Smooth muscle cell (in vitro differentiated cells): ENCODE measurements around the gene TBC1D2B. TPM values are rescaled to one million over a fixed set of nuclear protein-coding genes. Genes with fewer than 3 reads are reported as not detected.

Experiments used
- DNase-seq: peaks from one replicate; lab custom pipeline; 2025; ENCODE audit not compliant: unreplicated experiment; lab: John Stamatoyannopoulos, UW
- H2AFZ ChIP-seq: fragments of 200-600 bp; sonication (generic); 2 replicates; pipeline ENCODE4 v1.6.0; 2016; ENCODE audit warnings: antibody characterized with exemption, low read depth, mild to moderate bottlenecking
- H3F3A ChIP-seq: fragments of 200-600 bp; sonication (generic); 2 replicates; pipeline ENCODE4 v1.6.0; 2017; ENCODE audit warnings: antibody characterized with exemption, low read depth
- H3K27ac ChIP-seq: fragments of 200-600 bp; sonication (generic); 2 replicates; pipeline ENCODE4 v1.5.1; 2016; ENCODE audit warnings: low read depth, mild to moderate bottlenecking
- H3K27me3 ChIP-seq: fragments of 200-600 bp; sonication (generic); 2 replicates; pipeline ENCODE4 v1.6.1; 2016; ENCODE audit warnings: low read depth, mild to moderate bottlenecking
- H3K36me3 ChIP-seq: fragments of 200-600 bp; sonication (generic); 2 replicates; pipeline ENCODE4 v1.5.1; 2016; ENCODE audit warnings: low read depth
- H3K4me1 ChIP-seq: fragments of 200-600 bp; sonication (generic); 2 replicates; pipeline ENCODE4 v1.5.1; 2016; ENCODE audit warnings: low read depth
- H3K4me2 ChIP-seq: fragments of 200-600 bp; sonication (generic); 2 replicates; pipeline ENCODE4 v1.6.0; 2016; ENCODE audit warnings: mild to moderate bottlenecking
- H3K4me3 ChIP-seq: fragments of 200-600 bp; sonication (generic); 2 replicates; pipeline ENCODE4 v1.5.1; 2016; ENCODE audit warnings: mild to moderate bottlenecking
- H3K79me2 ChIP-seq: fragments of 200-600 bp; sonication (generic); 2 replicates; pipeline ENCODE4 v1.6.0; 2016; ENCODE audit warnings: low read depth, mild to moderate bottlenecking
- H3K9ac ChIP-seq: fragments of 200-600 bp; sonication (generic); 2 replicates; pipeline ENCODE4 v1.6.0; 2016; ENCODE audit warnings: low read depth
- H3K9me3 ChIP-seq: fragments of 200-600 bp; sonication (generic); replicated peaks from 2 replicates; pipeline ENCODE4 v1.5.1; 2016; ENCODE audit warnings: low read depth
- H4K20me1 ChIP-seq: fragments of 200-600 bp; sonication (generic); 2 replicates; pipeline ENCODE4 v1.6.0; 2016; ENCODE audit warnings: low read depth
- WGBS: methylation state at CpG from one replicate; pipeline ENCODE4 v1.1.7; 2016; ENCODE audit warnings: low lambda C conversion rate; 5-methylcytosine and 5-hydroxymethylcytosine counted together
- polyA plus RNA-seq: library from polyadenylated mRNA; unstranded; fragments of >200 nt; fragmentation: Nextera tagmentation; extraction: Ambion mirVana; gene quantifications from 2 replicates; pipeline ENCODE4 v1.2.1, GENCODE V29; 2016
- total RNA-seq: library from RNA; depleted of rRNA; stranded (reverse); fragments of >200 nt; gene quantifications from 2 replicates; pipeline ENCODE4 v1.2.3, GENCODE V29; 2014
- TF ChIP-seq, protein P1 (sequence below): fragments of 200-600 bp; sonication (generic); IDR thresholded peaks from 2 replicates; pipeline ENCODE4 v1.5.1; 2017; ENCODE audit warnings: borderline replicate concordance, mild to moderate bottlenecking, antibody characterized with exemption; ENCODE audit not compliant: insufficient read depth, poor library complexity, severe bottlenecking

TBC1D2B gene
- total and polyA plus RNA-seq, 2 experiments from 2014 or later: 14.2 to 19.4 TPM

DNA sequence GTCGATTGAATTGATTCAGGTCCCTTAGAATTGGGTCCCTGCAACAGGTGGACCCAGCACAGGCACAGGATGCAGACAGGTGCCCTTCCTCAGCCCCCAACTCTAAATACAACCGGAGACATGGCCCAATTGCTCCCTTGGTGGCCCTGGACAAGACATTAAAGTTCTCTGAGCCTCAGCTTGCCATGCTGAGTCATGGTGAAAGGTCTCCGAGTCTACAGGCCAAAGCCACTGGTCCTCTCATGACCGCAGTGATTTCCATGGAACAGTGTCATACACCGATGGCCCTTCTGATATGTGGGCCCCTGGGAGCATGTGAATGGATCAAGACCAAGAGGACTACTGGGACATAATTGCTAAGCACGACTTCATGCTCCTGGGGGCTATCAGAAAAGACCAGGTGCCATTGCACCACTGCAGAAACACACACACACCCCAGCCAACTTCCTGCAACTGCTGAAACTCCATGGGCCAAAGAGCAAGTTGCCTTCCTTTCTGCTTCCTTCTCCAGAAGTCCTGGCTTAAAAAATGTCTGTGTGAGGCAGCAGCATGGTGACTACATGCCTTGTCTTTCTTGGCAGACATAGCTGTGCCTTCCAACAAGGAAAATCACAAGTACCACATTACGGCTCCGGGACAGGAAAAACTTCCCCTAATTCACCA lies 38.8 kb downstream of the TBC1D2B start:
- Histone ChIP-seq H3K4me1 (no peaks in the 10 kb centered on the region), H4K20me1 (peaks cover 47% of the 10 kb centered on the region)
- 95% methylated on average over 8 of the region's 8 CpGs for WGBS

GRCh38 chr15:78037779-78038305 lies 39.7 kb downstream of the TBC1D2B start:
- no peak overlapping the region for H3K4me2 ChIP-seq
- 90% methylated on average over 4 of the region's 4 CpGs for WGBS
- no peak for DNase-seq
- no peaks in the 10 kb centered on the region for H3K9me3 ChIP-seq
- H4K20me1 ChIP-seq: peaks cover 52% of the 10 kb centered on the region
- H2AFZ ChIP-seq: no peak overlapping the region
- H3K9ac ChIP-seq: no peak overlapping the region
- TF ChIP-seq, protein P1, sequence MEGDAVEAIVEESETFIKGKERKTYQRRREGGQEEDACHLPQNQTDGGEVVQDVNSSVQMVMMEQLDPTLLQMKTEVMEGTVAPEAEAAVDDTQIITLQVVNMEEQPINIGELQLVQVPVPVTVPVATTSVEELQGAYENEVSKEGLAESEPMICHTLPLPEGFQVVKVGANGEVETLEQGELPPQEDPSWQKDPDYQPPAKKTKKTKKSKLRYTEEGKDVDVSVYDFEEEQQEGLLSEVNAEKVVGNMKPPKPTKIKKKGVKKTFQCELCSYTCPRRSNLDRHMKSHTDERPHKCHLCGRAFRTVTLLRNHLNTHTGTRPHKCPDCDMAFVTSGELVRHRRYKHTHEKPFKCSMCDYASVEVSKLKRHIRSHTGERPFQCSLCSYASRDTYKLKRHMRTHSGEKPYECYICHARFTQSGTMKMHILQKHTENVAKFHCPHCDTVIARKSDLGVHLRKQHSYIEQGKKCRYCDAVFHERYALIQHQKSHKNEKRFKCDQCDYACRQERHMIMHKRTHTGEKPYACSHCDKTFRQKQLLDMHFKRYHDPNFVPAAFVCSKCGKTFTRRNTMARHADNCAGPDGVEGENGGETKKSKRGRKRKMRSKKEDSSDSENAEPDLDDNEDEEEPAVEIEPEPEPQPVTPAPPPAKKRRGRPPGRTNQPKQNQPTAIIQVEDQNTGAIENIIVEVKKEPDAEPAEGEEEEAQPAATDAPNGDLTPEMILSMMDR: no peak
- no peaks in the 10 kb centered on the region for H3F3A ChIP-seq
- H3K27me3 ChIP-seq: no peaks in the 10 kb centered on the region
- no peak overlapping the region for H3K4me3 ChIP-seq
- no peaks in the 10 kb centered on the region for H3K4me1 ChIP-seq
- H3K36me3 ChIP-seq: no peaks in the 10 kb centered on the region
- no peak overlapping the region for H3K27ac ChIP-seq
- no peaks in the 10 kb centered on the region for H3K79me2 ChIP-seq

More for the DNA sequence above, 38.8 kb downstream of the TBC1D2B start:
- H3K4me2 ChIP-seq: no peak overlapping the region
- no peak overlapping the region for H2AFZ ChIP-seq
- H3K79me2 ChIP-seq: no peaks in the 10 kb centered on the region
- H3K4me3 ChIP-seq: no peak overlapping the region
- TF ChIP-seq, protein P1: no peak
- no peak overlapping the region for H3K27ac ChIP-seq
- H3K9ac ChIP-seq: no peak overlapping the region
- DNase-seq: no peak
- no peaks in the 10 kb centered on the region for H3K9me3 ChIP-seq
- no peaks in the 10 kb centered on the region for H3F3A ChIP-seq
- no peaks in the 10 kb centered on the region for H3K36me3 ChIP-seq
- no peaks in the 10 kb centered on the region for H3K27me3 ChIP-seq

DNA sequence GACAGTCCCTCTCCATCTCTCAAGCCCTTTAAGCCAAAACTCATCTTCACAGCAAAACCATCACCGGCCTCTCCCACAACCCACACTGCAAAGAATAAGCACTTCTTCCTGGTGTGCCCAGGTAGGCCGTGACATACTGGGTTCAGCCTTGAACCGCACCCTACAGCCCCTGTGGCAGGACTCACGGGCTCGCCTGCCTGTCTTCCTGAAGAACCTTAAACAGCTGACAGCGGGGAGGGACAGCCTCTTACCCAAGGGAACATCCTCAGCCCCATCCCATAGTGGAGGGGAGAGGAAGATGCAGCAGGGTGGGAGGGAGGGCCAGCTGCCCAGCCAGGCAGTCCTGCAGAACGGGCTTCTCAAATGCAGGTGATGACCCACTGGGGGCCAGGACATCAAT lies 40.2 kb downstream of the TBC1D2B start:
- H3K27ac ChIP-seq: no peak overlapping the region
- DNase-seq: no peak
- H3K27me3 ChIP-seq: no peaks in the 10 kb centered on the region
- H4K20me1 ChIP-seq: peaks cover 53% of the 10 kb centered on the region
- no peaks in the 10 kb centered on the region for H3K79me2 ChIP-seq
- 83% methylated on average over 7 of the region's 7 CpGs for WGBS
- H3K4me2 ChIP-seq: no peak overlapping the region
- no peaks in the 10 kb centered on the region for H3K4me1 ChIP-seq
- no peak overlapping the region for H3K9ac ChIP-seq
- no peak overlapping the region for H3K4me3 ChIP-seq
- H3K36me3 ChIP-seq: no peaks in the 10 kb centered on the region
- H3K9me3 ChIP-seq: no peaks in the 10 kb centered on the region
- TF ChIP-seq, protein P1: no peak
- H3F3A ChIP-seq: no peaks in the 10 kb centered on the region
- no peak overlapping the region for H2AFZ ChIP-seq
